OCI-LY7 (cell line): ENCODE data around the gene DAPK2. TPM values are rescaled to one million over a fixed set of nuclear protein-coding genes. Genes with fewer than 3 reads are reported as not detected.

Experiments
- BruUV-seq: library from RNA; stranded (reverse); fragments of 400-500 nt; replicated peaks from 2 replicates; lab custom pipeline; 2021; lab: Mats Ljungman, UMichigan
- CTCF ChIA-PET: fragments of 300-600 bp; sonication (Branson Sonifier 250); formaldehyde crosslinking; loops from one replicate; lab custom pipeline; 2022; ENCODE audit warnings: antibody characterized with exemption; ENCODE audit not compliant: unreplicated experiment; lab: Charles Lee
- POLR2A ChIA-PET: fragments of 300-600 bp; sonication (Branson Sonifier 250); formaldehyde crosslinking; loops from one replicate; lab custom pipeline; 2022; ENCODE audit warnings: antibody characterized with exemption; lab: Charles Lee
- DNase-seq: peaks from one replicate; pipeline ENCODE4 v3.0.0-alpha.2; 2015; ENCODE audit warnings: low spot score
- H2AFZ ChIP-seq: fragments of 200-600 bp; sonication (generic), shearing (Covaris generic); 2 replicates; pipeline ENCODE4 v1.6.1; 2014; ENCODE audit warnings: mild to moderate bottlenecking, antibody characterized with exemption, low read length, moderate library complexity
- H3K27ac ChIP-seq: fragments of 200-600 bp; sonication (generic); 2 replicates; pipeline ENCODE4 v1.5.1; 2014; ENCODE audit warnings: mixed run types, low read depth, mild to moderate bottlenecking, moderate library complexity, low read length, inconsistent platforms; ENCODE audit not compliant: poor library complexity, severe bottlenecking
- H3K36me3 ChIP-seq: fragments of 200-600 bp; sonication (generic); 2 replicates; pipeline ENCODE4 v1.6.1; 2014; ENCODE audit warnings: mild to moderate bottlenecking, antibody characterized with exemption, low read length, moderate library complexity, mixed read lengths; ENCODE audit not compliant: insufficient read depth
- H3K4me1 ChIP-seq: fragments of 200-600 bp; sonication (generic); 2 replicates; pipeline ENCODE4 v1.5.1; 2014; ENCODE audit warnings: mild to moderate bottlenecking, low read length; ENCODE audit not compliant: insufficient read depth, poor library complexity, severe bottlenecking
- H3K4me2 ChIP-seq: fragments of 200-600 bp; sonication (generic); 2 replicates; pipeline ENCODE4 v1.6.1; 2014; ENCODE audit warnings: mild to moderate bottlenecking, low read length
- H3K4me3 ChIP-seq: fragments of 200-600 bp; sonication (generic); 2 replicates; pipeline ENCODE4 v1.5.1; 2014; ENCODE audit warnings: mild to moderate bottlenecking, low read depth, low read length; ENCODE audit not compliant: poor library complexity, severe bottlenecking
- H3K79me2 ChIP-seq: fragments of 200-600 bp; sonication (generic); 2 replicates; pipeline ENCODE4 v1.6.1; 2016; ENCODE audit warnings: low read depth, mild to moderate bottlenecking, low read length, moderate library complexity, mixed read lengths; ENCODE audit not compliant: insufficient read depth
- H3K9me2 ChIP-seq: fragments of 200-600 bp; sonication (generic); 2 replicates; pipeline ENCODE4 v1.6.1; 2016; ENCODE audit warnings: mild to moderate bottlenecking, low read length, mixed read lengths; ENCODE audit not compliant: insufficient read depth
- H3K9me3 ChIP-seq: fragments of 200-600 bp; sonication (generic); 2 replicates; pipeline ENCODE4 v1.6.1; 2014; ENCODE audit warnings: mild to moderate bottlenecking, mixed run types, low read length, mixed read lengths
- H4K20me1 ChIP-seq: fragments of 200-600 bp; sonication (generic); 2 replicates; pipeline ENCODE4 v1.6.1; 2014; ENCODE audit warnings: mild to moderate bottlenecking, antibody characterized with exemption, low read length, moderate library complexity, mixed read lengths; ENCODE audit not compliant: insufficient read depth
- CTCF ChIP-seq: fragments of 200-600 bp; sonication (generic); conservative IDR thresholded peaks from 2 replicates; pipeline ENCODE4 v1.5.1; 2014; ENCODE audit warnings: mild to moderate bottlenecking, antibody characterized with exemption, low read length, moderate library complexity, mixed read lengths
- EZH2phosphoT487 ChIP-seq: fragments of 200-600 bp; sonication (generic); IDR thresholded peaks from 2 replicates; pipeline ENCODE4 v1.6.1; 2018; ENCODE audit warnings: low read depth, borderline replicate concordance, mild to moderate bottlenecking, mixed run types, antibody characterized with exemption, low read length, moderate library complexity, mixed read lengths
- intact Hi-C: fragments of 100-400 bp; cut with micrococcal nuclease; formaldehyde crosslinking; loops from one replicate; pipeline ENCODE4 v1.10.0; 2022; ENCODE audit not compliant: unreplicated experiment
- total RNA-seq, 2 experiments: library from RNA; depleted of rRNA in 1 of 2; stranded (reverse); fragments of >200 nt in 1 of 2; shearing (Covaris generic) in 1 of 2; gene quantifications; 2 replicates each; pipeline ENCODE4 v1.2.3, GENCODE V29; 2014 to 2022

DAPK2 gene
- total RNA-seq, 2 experiments from 2014 or later: 0.36 to 1.2 TPM

DNA sequence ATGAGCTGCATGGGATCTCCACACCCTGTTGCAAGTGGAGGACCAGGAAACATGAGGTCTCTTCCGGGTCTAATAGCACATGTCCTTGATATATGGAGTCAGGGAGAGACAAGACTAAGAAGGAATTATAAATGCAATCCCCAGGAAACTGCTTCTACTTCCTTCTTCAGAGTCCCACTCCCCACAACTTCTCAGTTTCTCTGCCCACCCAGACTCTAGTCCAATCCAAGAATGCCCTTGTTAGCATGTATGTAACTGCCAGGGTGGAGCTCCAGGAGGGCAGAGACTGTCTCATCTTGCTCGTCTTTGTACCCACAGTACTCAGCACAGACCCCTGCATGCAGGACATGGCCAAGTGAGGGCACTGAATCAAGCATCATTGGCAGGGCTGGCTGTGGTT lies 8.3 kb downstream of the DAPK2 start:
- H2AFZ ChIP-seq: no peak overlapping the region
- H3K36me3 ChIP-seq: no peaks in the 10 kb centered on the region
- H4K20me1 ChIP-seq: no peaks in the 10 kb centered on the region
- ChIA-PET CTCF (no interaction called here), POLR2A (no interaction called here)
- no peaks in the 10 kb centered on the region for H3K9me2 ChIP-seq
- no peaks in the 10 kb centered on the region for H3K79me2 ChIP-seq
- no TSS peak for BruUV-seq
- no peak overlapping the region for H3K27ac ChIP-seq
- TF ChIP-seq EZH2phosphoT487: no peak
- no peak for TF ChIP-seq CTCF
- no peak overlapping the region for H3K4me3 ChIP-seq
- no peak for DNase-seq
- intact Hi-C loops: no loop called here
- no peak overlapping the region for H3K4me2 ChIP-seq
- H3K4me1 ChIP-seq: no peaks in the 10 kb centered on the region
- H3K9me3 ChIP-seq: no peaks in the 10 kb centered on the region

GRCh38 chr15:64037116-64037515 lies 9.2 kb downstream of the DAPK2 start:
- Histone ChIP-seq H3K9me3 (no peaks in the 10 kb centered on the region), H2AFZ (no peak overlapping the region), H3K36me3 (no peaks in the 10 kb centered on the region), H3K4me2 (no peak overlapping the region), H3K79me2 (no peaks in the 10 kb centered on the region), H3K4me1 (no peaks in the 10 kb centered on the region), H3K9me2 (no peaks in the 10 kb centered on the region), H4K20me1 (no peaks in the 10 kb centered on the region), H3K4me3 (no peak overlapping the region), H3K27ac (no peak overlapping the region)
- BruUV-seq: no TSS peak
- POLR2A ChIA-PET: interaction anchor here (0.6 kb wide), 1 partner anchor 322 kb away, joined by 3 read pairs; no protein-coding TSS in a partner anchor
- TF ChIP-seq CTCF (no peak), EZH2phosphoT487 (no peak)
- DNase-seq: no peak
- CTCF ChIA-PET: no interaction called here
- intact Hi-C loops: no loop called here

GRCh38 chr15:64035525-64035924 lies 10.8 kb downstream of the DAPK2 start:
- H3K4me2 ChIP-seq: no peak overlapping the region
- no peaks in the 10 kb centered on the region for H4K20me1 ChIP-seq
- DNase-seq: no peak
- no peaks in the 10 kb centered on the region for H3K9me2 ChIP-seq
- no peak overlapping the region for H3K4me3 ChIP-seq
- no peaks in the 10 kb centered on the region for H3K36me3 ChIP-seq
- ChIA-PET CTCF (no interaction called here), POLR2A (interaction anchor here (0.6 to 0.7 kb wide), 3 partner anchors 14 to 331 kb away, joined by 3 read pairs; no protein-coding TSS in a partner anchor)
- no peaks in the 10 kb centered on the region for H3K4me1 ChIP-seq
- no peaks in the 10 kb centered on the region for H3K9me3 ChIP-seq
- no TSS peak for BruUV-seq
- no peak overlapping the region for H3K27ac ChIP-seq
- H3K79me2 ChIP-seq: no peaks in the 10 kb centered on the region
- TF ChIP-seq EZH2phosphoT487: no peak
- TF ChIP-seq CTCF: no peak
- H2AFZ ChIP-seq: no peak overlapping the region
- intact Hi-C loops: no loop called here
